GM18520 (cell line): Measurements from ENCODE around the gene SMPD3.

ENCODE experiments used
- ATAC-seq: cut with Tn5 transposase; IDR thresholded peaks from one replicate; pipeline ENCODE4 v1.9.1; 2021; ENCODE audit not compliant: unreplicated experiment

SMPD3 gene

DNA sequence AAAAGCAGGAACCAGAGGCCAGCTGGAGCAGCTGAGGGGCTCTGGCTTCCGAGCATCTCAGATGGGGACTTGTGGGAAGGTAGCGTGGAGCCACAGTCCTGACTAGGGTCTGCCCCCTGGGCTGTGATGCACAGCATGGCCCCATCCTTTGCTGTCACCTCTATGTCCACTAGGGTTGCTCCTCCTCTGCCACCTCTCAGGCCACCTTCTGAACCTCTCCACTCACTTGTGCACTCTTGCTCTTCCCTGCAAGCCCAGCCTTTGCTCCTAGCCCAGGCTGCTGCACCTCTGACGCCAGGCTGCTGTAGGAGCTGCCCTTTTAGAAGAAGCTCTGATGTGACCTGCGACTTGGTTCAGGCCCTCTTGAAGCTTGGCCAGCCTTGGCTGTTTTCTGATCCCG, 24.3 kb upstream of the SMPD3 start:
- ATAC-seq = no peak

DNA sequence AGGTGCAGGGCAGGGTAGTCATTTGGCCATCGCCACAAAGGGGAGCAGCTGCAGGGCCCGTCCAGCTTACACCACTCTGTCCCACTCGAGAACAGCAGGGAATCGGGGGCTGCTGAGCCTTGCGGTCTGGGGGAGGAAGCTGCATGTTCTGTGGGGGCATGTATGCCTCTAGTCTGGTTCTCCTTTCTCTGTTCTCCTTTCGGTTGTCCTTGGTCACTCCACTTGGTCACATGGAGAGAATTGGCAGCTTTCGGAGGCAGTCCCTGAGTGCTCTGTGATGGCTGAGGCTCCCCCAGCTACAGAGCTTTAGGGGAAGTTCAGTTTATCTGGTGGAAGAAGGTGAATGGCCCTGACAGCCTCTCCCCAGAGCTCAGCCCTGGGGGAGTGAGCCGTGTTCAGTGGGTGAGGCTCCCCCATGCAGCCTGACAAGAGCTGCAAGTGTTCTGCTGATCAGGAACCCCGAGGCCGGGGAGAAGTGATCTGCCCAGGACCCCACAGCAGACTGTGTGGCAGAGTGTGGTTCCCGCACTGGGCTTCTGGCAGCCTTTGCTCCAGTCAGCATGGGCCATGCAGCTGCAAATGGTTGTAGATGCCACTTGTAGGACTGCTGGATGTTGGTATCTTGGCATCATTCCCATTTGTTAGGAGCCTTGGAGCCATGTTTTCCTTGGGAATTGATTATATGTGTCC, 22.3 kb upstream of the SMPD3 start:
- ATAC-seq = peak; percentile 80

DNA sequence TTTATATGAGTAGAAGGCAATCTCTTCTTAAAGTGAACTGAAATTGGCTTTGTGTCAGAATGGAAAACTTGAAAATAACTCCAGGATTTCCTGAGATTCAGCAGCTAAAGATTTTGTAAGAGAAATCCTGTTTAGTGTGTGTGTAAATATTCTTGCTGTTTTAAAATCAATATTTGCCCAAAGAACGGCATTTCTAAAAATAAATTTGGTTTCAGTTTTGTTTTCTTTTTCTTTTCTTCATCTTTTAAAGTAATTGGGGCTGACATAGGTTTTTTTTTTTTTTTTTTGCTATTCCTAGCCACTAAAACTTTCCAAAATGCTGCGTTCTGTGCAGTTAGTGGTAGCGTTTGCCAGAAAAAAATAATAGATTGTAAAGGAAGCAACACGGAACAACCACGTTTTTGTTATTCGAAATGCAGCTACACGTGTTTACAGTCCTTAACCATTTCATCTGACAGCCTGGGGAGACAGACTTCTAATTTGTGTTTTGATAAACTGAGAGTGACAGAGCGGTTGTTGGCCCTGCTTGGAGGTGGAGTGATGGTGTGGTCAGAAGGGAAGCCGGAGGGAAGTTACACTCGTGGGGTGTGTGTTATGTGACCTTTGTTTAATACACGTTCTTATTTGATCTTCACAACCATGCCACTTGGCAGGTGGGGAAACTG, 21.6 kb upstream of the SMPD3 start:
- peak; percentile 10 for ATAC-seq

DNA sequence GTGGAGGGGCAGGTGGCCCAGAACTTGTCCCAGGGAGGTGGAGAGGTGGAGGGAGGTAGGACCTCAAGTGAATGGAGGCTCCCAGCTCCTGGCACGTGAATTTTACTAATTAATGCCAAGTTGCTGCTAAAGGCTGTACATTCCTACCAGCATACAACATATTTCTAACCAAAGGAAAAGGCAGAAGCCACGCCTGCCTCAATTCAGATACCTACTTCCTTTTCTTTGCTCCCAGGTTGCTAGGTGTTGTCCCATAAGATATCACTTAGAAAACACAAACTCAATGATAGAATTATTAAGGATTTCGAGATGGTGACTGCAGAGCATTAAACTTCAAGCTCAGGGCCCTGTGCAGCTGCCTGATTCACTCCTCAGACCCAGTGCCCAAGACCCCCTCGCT, 20.5 kb upstream of the SMPD3 start:
- no peak for ATAC-seq

DNA sequence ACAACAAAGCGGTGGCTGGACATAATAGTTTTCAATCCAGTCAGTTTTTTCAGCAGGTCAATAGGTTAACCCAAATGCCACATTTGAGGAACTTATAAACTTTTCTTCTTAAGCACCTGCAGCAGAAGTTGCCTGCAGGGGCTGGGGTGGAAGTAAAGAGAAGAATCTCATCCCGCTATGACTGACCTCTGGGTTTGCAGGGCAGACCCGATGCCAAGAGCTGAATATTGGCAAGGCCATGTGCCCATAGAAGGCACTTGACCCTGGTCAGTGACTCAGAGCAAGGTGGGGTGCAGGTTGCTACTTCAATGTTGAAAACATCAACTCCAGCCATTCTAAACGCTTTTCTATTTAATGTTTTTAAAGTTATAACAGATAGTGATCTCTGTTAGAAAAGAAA, 17.9 kb upstream of the SMPD3 start:
- no peak for ATAC-seq

DNA sequence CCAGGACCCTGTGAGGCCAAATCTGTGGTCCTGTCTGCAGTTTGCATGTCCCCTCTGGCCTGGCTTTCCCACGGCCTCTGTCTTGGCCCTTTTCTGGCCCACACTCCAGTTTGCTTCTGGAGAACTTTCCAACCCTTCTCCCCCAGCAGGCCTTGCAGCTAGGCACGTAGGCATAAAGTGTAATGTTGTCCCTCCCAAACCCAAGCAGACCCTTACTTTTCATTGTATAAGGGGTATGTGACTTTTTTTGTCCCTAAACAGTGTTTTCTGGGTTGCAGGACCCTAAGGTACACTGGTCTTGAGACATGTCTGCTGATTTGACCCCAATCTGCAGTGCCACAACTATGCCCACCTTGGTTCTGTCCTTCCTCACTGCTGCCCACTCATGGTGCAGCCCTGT, 15.6 kb upstream of the SMPD3 start:
- no peak for ATAC-seq

DNA sequence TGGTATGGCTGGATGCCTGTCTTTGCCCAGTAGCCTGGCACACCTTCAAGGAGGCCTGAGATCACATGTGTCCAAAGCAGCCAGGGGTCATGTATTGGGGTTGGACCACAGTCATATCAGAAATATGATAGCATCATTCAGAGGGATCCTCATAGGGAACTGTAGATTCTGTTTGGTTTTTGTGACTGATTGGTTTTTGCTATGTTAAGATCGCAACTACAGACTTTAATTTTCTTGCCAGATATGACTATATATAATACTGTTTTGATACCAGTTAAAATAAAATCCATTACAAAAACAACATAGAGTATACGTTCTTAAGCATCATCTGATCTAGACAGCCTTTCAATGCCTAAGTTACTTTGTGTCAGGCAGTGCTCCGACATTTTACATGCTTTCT, 11.8 kb upstream of the SMPD3 start:
- no peak for ATAC-seq

DNA sequence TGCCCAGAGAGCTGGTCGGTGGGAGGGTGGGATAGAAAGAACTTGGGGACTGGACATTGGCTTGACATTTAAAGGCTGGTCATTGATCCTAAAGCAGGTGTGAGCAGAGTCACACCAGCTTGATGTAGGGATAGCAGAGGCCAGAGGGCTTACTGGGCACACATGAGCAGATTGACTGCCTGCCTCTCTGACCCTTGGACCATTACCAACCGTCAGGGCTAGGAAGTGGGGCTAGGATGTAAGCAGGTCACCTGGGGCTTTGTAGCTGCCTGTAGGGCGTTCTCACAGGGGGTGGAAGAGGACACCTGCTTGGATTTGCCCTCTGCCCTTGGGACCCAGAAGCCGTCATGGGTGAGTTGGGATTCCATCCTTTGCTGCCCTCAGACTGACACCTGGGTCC, 11.1 kb upstream of the SMPD3 start:
- ATAC-seq = no peak

DNA sequence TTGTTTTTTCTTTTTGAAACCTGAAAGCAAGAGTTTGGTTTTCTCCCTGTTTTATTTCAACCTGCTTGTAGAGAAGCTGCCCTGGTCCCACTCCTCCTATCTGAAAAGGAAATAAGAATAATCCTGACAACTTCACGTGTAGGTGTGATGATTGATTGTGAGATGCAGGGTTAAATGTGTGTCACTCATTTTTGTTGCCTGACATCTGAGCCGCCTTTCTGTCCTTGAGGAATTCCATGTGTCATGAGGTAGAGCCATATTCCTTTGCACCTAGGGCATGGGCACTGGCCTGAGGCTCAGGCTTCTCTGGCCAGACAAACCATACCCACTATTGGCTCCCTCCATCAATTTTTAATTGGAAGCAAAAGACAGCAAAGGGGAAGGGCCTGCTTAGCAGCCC, 10.2 kb upstream of the SMPD3 start:
- no peak for ATAC-seq

DNA sequence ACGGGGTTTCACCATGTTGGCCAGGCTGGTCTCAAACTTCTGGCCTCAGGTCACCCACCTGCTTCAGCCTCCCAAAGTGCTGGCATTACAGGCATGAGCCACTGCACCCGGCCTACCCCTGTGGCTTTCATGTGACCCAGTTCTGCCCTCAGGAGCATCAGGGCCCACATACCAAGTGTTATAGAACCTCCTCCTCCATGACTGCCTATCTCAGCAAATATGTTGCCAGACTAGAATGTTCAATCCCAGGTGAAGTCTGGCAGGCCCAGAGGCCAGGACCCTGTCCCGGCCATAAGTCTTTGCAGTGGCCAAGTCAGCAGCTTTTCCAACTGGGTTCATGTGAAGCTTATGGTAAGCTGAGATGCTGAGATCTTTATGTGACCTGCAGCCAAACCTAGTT, 9.8 kb upstream of the SMPD3 start:
- ATAC-seq = no peak

DNA sequence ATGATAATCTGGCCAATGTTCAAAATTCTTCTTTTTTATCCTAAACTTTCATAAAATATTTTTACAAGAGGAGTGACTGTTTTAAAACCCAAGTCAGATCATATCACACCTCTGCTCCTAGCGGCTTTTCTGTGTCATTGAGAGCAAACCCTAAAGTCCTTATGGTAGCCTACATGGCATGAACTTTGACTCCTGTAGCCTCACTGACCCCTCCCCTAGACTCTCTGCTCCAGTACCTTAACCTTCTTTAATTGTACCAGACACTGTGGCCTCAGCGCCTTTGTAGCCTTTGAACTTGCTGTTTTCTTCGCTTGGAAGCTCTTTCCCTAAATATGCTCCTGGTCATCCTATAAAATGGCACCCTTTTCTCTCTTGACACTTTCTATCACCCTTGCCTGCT, 7.3 kb upstream of the SMPD3 start:
- ATAC-seq = no peak

DNA sequence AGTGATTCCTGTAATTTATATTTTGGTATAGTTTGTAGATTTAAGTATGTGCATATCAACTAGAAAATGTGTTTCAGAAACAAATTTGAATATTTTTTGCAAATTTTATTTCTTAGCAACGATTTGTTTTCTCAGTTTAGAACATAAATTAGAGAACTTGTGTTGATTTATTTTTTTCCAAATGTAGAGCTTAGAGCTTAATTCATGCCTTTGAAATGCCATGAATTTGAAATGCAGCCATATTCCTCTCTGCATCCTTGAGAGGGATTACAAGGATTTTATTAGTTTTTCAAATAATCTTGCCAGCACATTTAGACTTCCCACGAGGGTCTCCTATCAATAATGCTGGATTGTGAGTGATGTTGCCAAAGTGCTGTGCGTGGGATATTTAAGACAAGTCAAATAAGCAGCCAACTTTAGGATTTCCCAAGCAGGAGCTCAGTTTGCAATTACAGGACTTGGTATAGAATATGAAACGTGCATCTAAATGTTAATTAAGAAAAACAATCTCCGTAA, 6.7 kb upstream of the SMPD3 start:
- ATAC-seq = no peak

DNA sequence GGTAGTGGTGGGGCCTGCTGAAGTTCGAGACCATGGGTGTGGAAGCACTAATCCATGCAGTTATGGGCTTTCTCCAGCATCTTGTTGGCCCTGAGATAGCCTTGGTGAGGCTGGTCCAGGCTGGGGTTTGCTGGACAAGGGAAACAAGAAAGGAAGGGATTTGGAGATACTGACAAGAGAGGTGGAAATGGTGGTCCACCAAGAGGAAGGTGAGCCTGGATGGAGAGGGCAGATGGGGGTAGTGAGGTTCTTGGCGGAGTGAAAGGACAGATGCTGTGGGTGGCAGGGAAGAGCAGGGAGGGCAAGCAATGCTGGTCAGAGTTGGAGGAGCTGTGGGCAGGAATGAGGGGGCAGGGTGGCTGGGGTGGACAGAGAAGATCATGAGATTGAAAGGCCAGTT, 5.5 kb upstream of the SMPD3 start:
- no peak for ATAC-seq

DNA sequence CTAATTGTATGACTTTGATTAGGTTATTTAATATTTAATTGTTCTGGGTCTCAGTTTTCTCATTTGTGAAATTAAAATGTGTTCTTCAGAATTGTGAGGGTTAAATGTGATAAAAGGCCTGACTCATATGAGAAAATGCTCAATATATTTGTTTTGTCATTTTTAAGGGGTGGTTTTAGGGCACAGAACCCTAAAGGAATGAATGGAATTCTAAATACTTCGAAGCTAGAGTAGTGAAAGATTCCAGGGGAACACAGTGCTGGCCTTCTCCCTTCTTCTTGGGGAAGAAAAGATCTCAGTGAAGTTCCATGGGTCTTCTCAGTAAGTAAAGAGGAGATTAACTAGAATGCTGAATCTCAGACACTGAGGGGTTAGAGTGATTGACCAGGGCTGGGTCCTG, 3.9 kb upstream of the SMPD3 start:
- no peak for ATAC-seq

DNA sequence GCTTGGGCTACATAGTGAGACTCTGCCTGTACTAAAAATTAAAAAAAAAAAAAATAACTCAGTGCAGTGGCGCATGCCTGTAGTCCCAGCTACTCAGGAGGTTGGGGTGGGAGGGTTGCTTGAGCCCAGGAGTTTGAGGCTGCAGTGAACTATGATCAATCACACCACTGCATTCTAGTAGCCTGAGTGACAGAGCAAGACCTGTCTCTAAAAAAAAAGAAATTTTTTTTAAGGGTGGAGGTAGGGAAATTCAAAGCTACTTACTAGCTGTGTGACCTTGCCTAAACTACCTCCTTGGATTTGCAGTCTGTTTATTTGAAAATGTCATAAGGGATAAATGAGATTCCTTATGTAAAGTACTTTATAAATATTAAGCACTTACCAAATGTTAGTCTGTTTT, 3.4 kb upstream of the SMPD3 start:
- ATAC-seq = no peak

DNA sequence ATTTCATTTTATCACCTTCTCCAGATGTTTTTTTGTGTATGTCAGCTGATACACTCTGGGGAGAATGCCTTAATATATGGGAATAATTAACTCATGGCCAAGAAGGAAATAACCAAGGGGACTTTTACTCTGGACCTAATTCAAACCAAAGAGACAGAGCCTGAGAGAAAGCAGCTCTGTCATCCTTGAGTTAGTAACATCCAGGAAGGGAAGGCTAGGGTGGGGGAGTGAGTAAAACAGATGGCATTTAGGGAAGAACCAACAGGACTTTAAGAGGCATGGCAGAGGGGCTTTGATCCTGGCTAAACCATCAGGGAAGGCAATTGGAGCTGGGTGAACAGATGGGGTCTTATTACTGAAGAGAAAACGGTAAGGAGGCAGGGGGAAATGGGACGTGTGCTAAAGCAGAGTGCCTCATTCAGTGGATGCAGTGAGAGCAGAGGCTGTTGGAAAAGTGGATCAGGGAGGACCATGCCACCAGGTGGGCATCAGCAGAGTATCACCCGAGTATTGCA, 2.5 kb upstream of the SMPD3 start:
- no peak for ATAC-seq

DNA sequence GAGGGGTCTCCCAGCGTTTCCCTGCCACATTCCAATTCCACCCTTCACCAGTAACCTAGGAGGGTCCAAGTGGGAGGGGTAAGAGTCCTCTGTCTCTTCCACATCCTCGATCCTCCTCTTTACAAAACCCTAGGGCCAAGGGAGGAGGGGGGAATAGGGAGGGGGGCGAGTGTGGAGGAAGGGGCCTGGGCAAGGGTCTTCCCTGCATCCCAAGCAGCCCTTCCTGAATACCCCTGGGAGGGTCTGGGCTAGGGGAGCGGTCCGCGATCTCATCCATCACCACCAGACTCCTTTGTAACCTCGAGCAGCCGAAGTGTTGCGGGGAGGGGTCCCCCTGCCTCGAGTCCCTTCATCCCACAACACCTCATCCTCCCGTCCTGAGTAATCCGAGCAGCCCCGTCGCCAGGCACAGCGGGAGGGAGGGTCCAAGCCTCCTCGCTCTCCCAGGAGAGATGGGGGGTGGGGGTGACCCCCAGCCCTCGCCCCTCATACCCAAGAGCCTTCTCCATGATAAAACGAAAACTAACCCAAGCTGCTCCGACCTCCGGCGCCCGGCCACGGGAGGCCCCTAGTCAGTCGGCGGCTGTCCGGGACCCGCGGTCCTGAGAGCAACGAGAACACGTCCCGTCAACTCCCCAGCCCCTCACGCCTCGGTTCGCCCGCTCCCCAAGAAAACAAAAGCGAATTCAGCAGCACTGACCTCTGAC, 502 bp downstream of the SMPD3 start:
- ATAC-seq = no peak

DNA sequence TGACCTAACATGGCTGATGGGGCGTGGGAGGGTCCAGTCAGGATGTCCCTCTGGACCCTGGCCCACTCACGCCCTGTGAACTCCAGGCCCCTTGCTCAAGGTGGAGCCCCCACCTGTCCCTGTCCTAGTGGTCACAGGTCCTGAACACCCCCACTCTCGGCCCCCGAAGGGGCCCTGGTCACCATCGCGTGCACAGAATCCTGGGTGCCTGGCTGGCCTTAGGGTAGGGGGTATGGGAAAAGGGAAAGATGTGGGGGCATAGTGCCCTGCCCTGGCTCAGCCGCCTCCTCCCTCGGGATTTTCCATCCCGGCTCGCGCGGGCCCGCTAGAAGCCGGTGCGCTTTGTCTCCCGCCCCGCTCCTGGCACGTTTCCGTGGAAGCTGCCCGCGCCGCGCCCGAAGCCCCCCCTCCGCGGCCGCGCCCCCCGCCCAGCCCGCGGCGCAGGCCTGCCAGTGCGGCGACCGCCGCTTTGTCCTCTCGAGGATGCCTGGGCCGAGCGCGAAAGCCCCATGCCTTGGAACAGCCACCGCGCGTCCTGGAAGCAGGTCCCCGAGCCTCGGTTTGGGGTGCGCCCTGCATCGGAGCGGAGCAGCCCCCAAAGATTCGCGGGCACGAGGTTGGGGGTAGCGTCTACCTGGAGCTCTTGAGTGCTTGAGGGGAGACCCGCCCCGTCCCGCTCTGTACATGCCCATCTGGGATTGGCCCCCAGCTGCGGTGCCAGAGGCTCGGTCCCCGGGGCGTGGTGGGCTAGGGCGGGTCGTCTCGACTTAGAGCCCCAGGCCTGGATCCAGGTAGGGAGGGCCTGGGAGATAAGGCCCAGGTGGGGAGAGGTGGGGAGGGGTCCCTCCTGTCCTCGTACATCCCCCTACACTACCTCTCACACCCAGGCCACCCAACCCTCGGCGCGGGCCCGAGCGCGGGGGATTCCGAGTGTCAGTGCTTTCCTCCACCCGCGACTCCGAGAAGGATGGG, 1.3 kb downstream of the SMPD3 start:
- ATAC-seq = no peak

DNA sequence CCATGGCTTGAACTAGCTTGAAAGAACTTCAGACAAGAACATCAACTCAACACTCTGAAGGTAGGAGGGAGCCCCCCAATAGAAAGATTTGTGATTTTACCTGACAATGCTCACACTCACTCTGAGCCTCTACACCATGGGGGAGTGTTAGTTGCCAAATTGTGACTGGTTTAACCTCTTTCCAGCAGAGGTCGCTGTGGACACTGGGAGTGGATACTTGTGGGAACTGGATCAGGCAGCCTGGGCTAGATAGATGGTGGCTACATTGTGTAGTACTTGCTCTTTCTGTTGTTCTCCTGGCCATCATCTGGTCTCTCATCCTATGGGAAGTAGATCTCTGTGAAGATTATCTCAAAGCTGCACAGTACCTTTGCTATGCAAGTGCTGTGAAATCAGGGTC, 2.9 kb downstream of the SMPD3 start:
- ATAC-seq = no peak

DNA sequence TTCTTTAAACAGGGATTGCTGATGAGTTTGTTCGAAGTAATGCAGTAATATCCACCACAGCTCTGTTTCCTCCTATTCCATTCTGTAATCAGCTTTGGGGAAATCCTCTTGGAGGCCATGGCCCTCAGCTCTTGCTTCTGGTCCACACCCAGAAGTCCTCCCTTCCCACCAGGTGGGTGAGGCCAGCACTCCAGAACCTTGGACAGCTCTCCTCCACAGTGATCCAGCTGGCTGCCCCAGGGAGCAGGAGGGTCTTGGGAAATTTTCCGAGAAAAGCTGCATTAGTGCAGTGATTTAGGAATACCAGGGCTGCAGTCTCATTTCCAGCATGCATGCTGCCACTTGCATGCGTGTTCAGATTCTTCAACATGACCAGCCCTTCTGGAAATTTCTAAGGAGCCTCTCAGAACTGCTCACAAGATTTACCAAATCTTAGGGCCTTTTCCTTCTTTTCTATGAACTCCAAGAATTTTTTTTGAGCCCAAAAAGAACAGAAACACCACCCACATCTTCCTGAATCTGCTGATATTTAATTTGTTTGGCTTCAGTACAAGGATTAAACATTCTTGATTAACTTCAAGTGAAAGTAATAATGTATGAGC, 4.2 kb downstream of the SMPD3 start:
- no peak for ATAC-seq
